Glutamatergic neuron (in vitro differentiated cells): ENCODE results near the gene DDX23. TPM values are rescaled to one million over a fixed set of nuclear protein-coding genes. Genes with fewer than 3 reads are reported as not detected.

Source experiments
- DNase-seq: peaks from one replicate; pipeline ENCODE4 v3.0.0; 2022
- H3K27ac Mint-ChIP-seq: one replicate; pipeline ENCODE4 v1.8.0; 2020; ENCODE audit warnings: mild to moderate bottlenecking, mixed read lengths, inconsistent platforms; ENCODE audit not compliant: unreplicated experiment
- H3K27me3 Mint-ChIP-seq: one replicate; pipeline ENCODE4 v1.8.0; 2020; ENCODE audit warnings: mild to moderate bottlenecking, moderate library complexity, mixed read lengths, inconsistent platforms; ENCODE audit not compliant: unreplicated experiment
- H3K36me3 Mint-ChIP-seq: one replicate; pipeline ENCODE4 v1.8.0; 2020; ENCODE audit warnings: mild to moderate bottlenecking, mixed read lengths, inconsistent platforms; ENCODE audit not compliant: unreplicated experiment
- H3K4me1 Mint-ChIP-seq: one replicate; pipeline ENCODE4 v1.8.0; 2020; ENCODE audit warnings: mild to moderate bottlenecking, low read depth, mixed read lengths, inconsistent platforms; ENCODE audit not compliant: unreplicated experiment
- H3K4me3 Mint-ChIP-seq: one replicate; pipeline ENCODE4 v1.8.0; 2020; ENCODE audit warnings: mild to moderate bottlenecking, mixed read lengths, inconsistent platforms; ENCODE audit not compliant: unreplicated experiment
- H3K9me3 Mint-ChIP-seq: one replicate; pipeline ENCODE4 v1.8.0; 2020; ENCODE audit warnings: mild to moderate bottlenecking, moderate library complexity, mixed read lengths, inconsistent platforms; ENCODE audit not compliant: unreplicated experiment
- CTCF ChIP-seq: fragments of 200-600 bp; sonication (generic); IDR thresholded peaks from one replicate; pipeline ENCODE4 v1.5.0; 2021; ENCODE audit not compliant: partially characterized antibody, unreplicated experiment
- total RNA-seq: library from RNA; stranded (reverse); fragmentation: NEBNext Ultra II Directional; extraction: Animal tissue kit (Norgen Biotek cat#: 25700); gene quantifications from one replicate; pipeline ENCODE4 v1.2.1, GENCODE V29; 2021; ENCODE audit not compliant: unreplicated experiment

DDX23 gene
- total RNA-seq, 1 donor from 2014 or later, result 65.7 TPM

GRCh38 chr12:48838048-48838447 lies 13.9 kb downstream of the DDX23 start:
- H3K36me3 Mint-ChIP-seq, result no peaks in the 10 kb centered on the region
- DNase-seq, result no peak

GRCh38 chr12:48832321-48833060 lies 19.5 kb downstream of the DDX23 start:
- Mint-ChIP-seq H3K27me3 (peaks cover 2% of the 10 kb centered on the region), H3K4me3 (no peak overlapping the region), H3K9me3 (peaks cover 2% of the 10 kb centered on the region), H3K36me3 (no peaks in the 10 kb centered on the region), H3K4me1 (no peaks in the 10 kb centered on the region), H3K27ac (no peak overlapping the region)
- DNase-seq, result no peak
- no peak for TF ChIP-seq CTCF

More at GRCh38 chr12:48838048-48838447, 13.9 kb downstream of the DDX23 start:
- no peaks in the 10 kb centered on the region for H3K27me3 Mint-ChIP-seq
- no peak overlapping the region for H3K27ac Mint-ChIP-seq
- H3K9me3 Mint-ChIP-seq, result peaks cover 2% of the 10 kb centered on the region
- no peaks in the 10 kb centered on the region for H3K4me1 Mint-ChIP-seq
- no peak overlapping the region for H3K4me3 Mint-ChIP-seq
- no peak for TF ChIP-seq CTCF

GRCh38 chr12:48831257-48831656 lies 20.7 kb downstream of the DDX23 start:
- no peak overlapping the region for H3K4me3 Mint-ChIP-seq
- H3K9me3 Mint-ChIP-seq, result peaks cover 2% of the 10 kb centered on the region
- no peaks in the 10 kb centered on the region for H3K4me1 Mint-ChIP-seq
- no peak overlapping the region for H3K27ac Mint-ChIP-seq
- no peak for TF ChIP-seq CTCF
- peaks cover under 1% of the 10 kb centered on the region for H3K36me3 Mint-ChIP-seq
- DNase-seq, result no peak
- H3K27me3 Mint-ChIP-seq, result peaks cover 3% of the 10 kb centered on the region

- Mint-ChIP-seq H3K36me3 (peaks cover 4% of the 10 kb centered on the region), H3K27ac (peak overlapping the region; percentile 28), H3K4me3 (no peak overlapping the region), H3K4me1 (no peaks in the 10 kb centered on the region), H3K9me3 (no peaks in the 10 kb centered on the region), H3K27me3 (peaks cover 5% of the 10 kb centered on the region)
- no peak for DNase-seq
- no peak for TF ChIP-seq CTCF
Measured at GRCh38 chr12:48828841-48829575, 23.0 kb downstream of the DDX23 start.

- TF ChIP-seq CTCF, result no peak
- Mint-ChIP-seq H3K36me3 (peaks cover 4% of the 10 kb centered on the region), H3K27ac (no peak overlapping the region)
Measured at GRCh38 chr12:48828293-48828692, 23.7 kb downstream of the DDX23 start.

More at GRCh38 chr12:48828293-48828692, 23.7 kb downstream of the DDX23 start:
- Mint-ChIP-seq H3K4me3 (no peak overlapping the region), H3K4me1 (no peaks in the 10 kb centered on the region), H3K27me3 (peaks cover 5% of the 10 kb centered on the region), H3K9me3 (peaks cover 2% of the 10 kb centered on the region)
- DNase-seq, result no peak
